Loucy (cell line): Measurements from ENCODE around the gene RPLP1.

Source experiments
- H2AFZ ChIP-seq: fragments of 200-600 bp; sonication (generic); 2 replicates; pipeline ENCODE4 v1.6.0; 2016; ENCODE audit warnings: antibody characterized with exemption, mild to moderate bottlenecking, low read length, moderate library complexity
- H3F3A ChIP-seq: fragments of 200-600 bp; 2 replicates; pipeline ENCODE4 v1.6.0; 2016; ENCODE audit warnings: antibody characterized with exemption, low read depth, mild to moderate bottlenecking
- H3K27me3 ChIP-seq: fragments of 200-600 bp; sonication (generic); 2 replicates; pipeline ENCODE4 v1.6.1; 2014; ENCODE audit warnings: low read length, mild to moderate bottlenecking; ENCODE audit not compliant: insufficient read depth, poor library complexity, severe bottlenecking
- H3K36me3 ChIP-seq: fragments of 200-600 bp; sonication (generic); 2 replicates; pipeline ENCODE4 v1.6.1; 2016; ENCODE audit warnings: low read length; ENCODE audit not compliant: insufficient read depth
- H3K4me1 ChIP-seq: fragments of 200-600 bp; sonication (generic); 2 replicates; pipeline ENCODE4 v1.5.1; 2014; ENCODE audit warnings: low read length, mild to moderate bottlenecking; ENCODE audit not compliant: insufficient read depth, poor library complexity, severe bottlenecking
- H3K4me2 ChIP-seq: fragments of 200-600 bp; sonication (generic); 2 replicates; pipeline ENCODE4 v1.6.0; 2014; ENCODE audit warnings: antibody characterized with exemption, low read length, low read depth, mild to moderate bottlenecking; ENCODE audit not compliant: poor library complexity, severe bottlenecking
- H3K4me3 ChIP-seq: fragments of 200-600 bp; sonication (generic); 2 replicates; pipeline ENCODE4 v1.5.1; 2014; ENCODE audit warnings: low read length, mild to moderate bottlenecking, mixed read lengths; ENCODE audit not compliant: poor library complexity, severe bottlenecking
- H3K79me2 ChIP-seq: fragments of 200-600 bp; sonication (generic); 2 replicates; pipeline ENCODE4 v1.6.1; 2014; ENCODE audit warnings: low read length; ENCODE audit not compliant: insufficient read depth
- H3K9ac ChIP-seq: fragments of 200-600 bp; sonication (generic); 2 replicates; pipeline ENCODE4 v1.6.0; 2014; ENCODE audit warnings: mild to moderate bottlenecking, low read depth, low read length, moderate library complexity; ENCODE audit not compliant: poor library complexity, severe bottlenecking
- H3K9me2 ChIP-seq: fragments of 200-600 bp; sonication (generic); replicated peaks from 2 replicates; pipeline ENCODE4 v1.6.1; 2016; ENCODE audit warnings: low read depth, low read length, mixed read lengths
- H3K9me3 ChIP-seq: fragments of 200-600 bp; sonication (generic); 2 replicates; pipeline ENCODE4 v1.6.1; 2014; ENCODE audit warnings: mild to moderate bottlenecking, antibody characterized with exemption, low read length, low read depth; ENCODE audit not compliant: insufficient read depth
- H4K20me1 ChIP-seq: fragments of 200-600 bp; sonication (generic); 2 replicates; pipeline ENCODE4 v1.6.0; 2014; ENCODE audit warnings: antibody characterized with exemption, low read length, mild to moderate bottlenecking; ENCODE audit not compliant: insufficient read depth, poor library complexity, severe bottlenecking
- CTCF ChIP-seq: fragments of 200-600 bp; sonication (generic); conservative IDR thresholded peaks from 2 replicates; pipeline ENCODE4 v1.5.1; 2014; ENCODE audit warnings: mild to moderate bottlenecking, antibody characterized with exemption, low read length
- EZH2phosphoT487 ChIP-seq: fragments of 200-600 bp; IDR thresholded peaks from 2 replicates; pipeline ENCODE4 v1.6.1; 2018; ENCODE audit warnings: antibody characterized with exemption, mild to moderate bottlenecking, moderate library complexity, borderline replicate concordance

RPLP1 gene

GRCh38 chr15:69414701-69415167 lies 37.9 kb upstream of the RPLP1 start:
- Histone ChIP-seq H3K9me3 (no peaks in the 10 kb centered on the region), H3K27me3 (no peaks in the 10 kb centered on the region), H2AFZ (peak overlapping the region; percentile 82), H3K36me3 (peaks cover 19% of the 10 kb centered on the region; the same call in 1 of the 2 replicates), H3K4me2 (peak overlapping the region; percentile 90), H3K9me2 (no peaks in the 10 kb centered on the region), H3K79me2 (peaks cover 54% of the 10 kb centered on the region), H3K4me3 (peak overlapping the region; percentile 96), H3K9ac (peak overlapping the region; percentile 87), H3K4me1 (peaks cover 44% of the 10 kb centered on the region), H4K20me1 (peaks cover 18% of the 10 kb centered on the region), H3F3A (no peaks in the 10 kb centered on the region)
- TF ChIP-seq EZH2phosphoT487 = no peak
- TF ChIP-seq CTCF = no peak

- Histone ChIP-seq H3K4me1 (peaks cover 47% of the 10 kb centered on the region), H3K4me3 (peak overlapping the region; percentile 96), H3K36me3 (peaks cover 24% of the 10 kb centered on the region; the same call in 1 of the 2 replicates), H3K9ac (peak overlapping the region; percentile 87), H4K20me1 (peaks cover 18% of the 10 kb centered on the region), H3K79me2 (peaks cover 61% of the 10 kb centered on the region), H2AFZ (no peak overlapping the region), H3F3A (no peaks in the 10 kb centered on the region), H3K27me3 (no peaks in the 10 kb centered on the region), H3K4me2 (peak overlapping the region; percentile 90), H3K9me2 (no peaks in the 10 kb centered on the region), H3K9me3 (no peaks in the 10 kb centered on the region)
- TF ChIP-seq EZH2phosphoT487 (no peak), CTCF (no peak)
These were observed 37.2 kb upstream of the RPLP1 start for GRCh38 chr15:69415381-69415780.

GRCh38 chr15:69417581-69417980 lies 35.0 kb upstream of the RPLP1 start:
- H3K9me3 ChIP-seq = no peaks in the 10 kb centered on the region
- peaks cover 41% of the 10 kb centered on the region for H3K36me3 ChIP-seq

More at GRCh38 chr15:69417581-69417980, 35.0 kb upstream of the RPLP1 start:
- peaks cover 21% of the 10 kb centered on the region for H4K20me1 ChIP-seq
- H3K79me2 ChIP-seq = peaks cover 82% of the 10 kb centered on the region
- peak overlapping the region; percentile 67 for H3K4me3 ChIP-seq
- H3K27me3 ChIP-seq = no peaks in the 10 kb centered on the region
- peaks cover 53% of the 10 kb centered on the region for H3K4me1 ChIP-seq
- TF ChIP-seq EZH2phosphoT487 (no peak), CTCF (no peak)
- H3F3A ChIP-seq = no peaks in the 10 kb centered on the region
- peak overlapping the region; percentile 38 for H3K9ac ChIP-seq
- H3K4me2 ChIP-seq = peak overlapping the region; percentile 90
- H3K9me2 ChIP-seq = no peaks in the 10 kb centered on the region
- H2AFZ ChIP-seq = no peak overlapping the region
